CD4-positive, alpha-beta T cell treated with Interleukin-15 for 1 hour (primary cell): ENCODE measurements around the gene POGZ.

Experiments used
- DNase-seq: peaks from one replicate; pipeline ENCODE4 v3.0.0-alpha.2; 2020

Gene POGZ

DNA sequence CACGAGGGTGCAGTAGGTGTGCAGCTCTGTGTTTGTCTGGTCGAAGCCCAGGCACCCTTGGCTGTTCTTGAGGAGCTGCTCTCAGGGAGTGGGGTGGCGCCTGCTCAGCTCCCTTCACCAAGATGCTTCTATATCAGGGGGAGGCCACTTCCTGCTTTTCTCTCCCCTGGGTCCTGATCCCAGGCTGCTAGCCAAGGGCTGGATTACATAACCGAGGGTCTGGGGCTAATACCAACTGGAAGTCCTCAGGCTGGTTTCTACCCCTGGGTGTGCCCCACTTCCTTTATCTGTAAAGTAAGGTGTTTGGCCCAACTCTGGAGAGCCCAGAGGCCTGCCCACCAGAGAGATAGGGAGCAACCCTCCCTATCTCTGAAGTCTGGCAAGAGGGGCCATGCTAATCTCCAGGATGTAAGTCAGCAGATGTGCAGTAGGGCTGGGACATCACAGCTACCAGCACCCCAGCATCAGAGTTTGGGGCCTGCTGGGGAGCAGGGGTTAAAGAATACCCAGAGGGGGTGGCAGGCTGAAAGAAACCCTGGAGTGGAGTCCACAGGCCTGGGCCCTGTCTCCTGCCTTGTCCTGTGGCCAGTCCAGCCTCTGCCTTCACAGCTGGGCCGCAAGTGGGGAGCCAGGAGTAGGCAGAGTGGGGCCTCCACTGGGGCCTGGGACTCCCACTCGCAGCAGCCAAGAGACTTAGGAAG, 88.9 kb downstream of the POGZ start:
- no peak for DNase-seq

DNA sequence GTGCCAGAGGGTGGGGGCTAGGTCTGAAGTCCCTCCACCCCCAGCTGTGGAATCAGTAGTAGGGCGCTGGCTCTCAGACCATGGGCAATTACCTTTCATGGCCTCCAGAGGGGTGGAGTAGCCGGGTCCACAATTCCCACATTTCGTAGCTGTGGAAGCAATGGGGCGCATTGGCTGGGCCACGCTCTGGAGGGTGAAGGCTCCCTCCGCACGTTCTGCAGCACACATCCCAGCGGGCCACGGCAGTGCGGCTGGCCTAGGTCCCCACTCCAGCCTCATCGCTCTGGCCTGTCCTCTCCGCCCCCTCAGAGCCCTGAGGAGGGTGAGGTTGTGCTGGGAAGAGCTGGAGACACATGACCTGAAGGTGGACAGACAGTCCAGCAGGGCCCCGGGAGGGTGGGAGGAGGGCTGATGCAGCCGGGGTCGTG, 89.7 kb downstream of the POGZ start:
- DNase-seq = no peak

DNA sequence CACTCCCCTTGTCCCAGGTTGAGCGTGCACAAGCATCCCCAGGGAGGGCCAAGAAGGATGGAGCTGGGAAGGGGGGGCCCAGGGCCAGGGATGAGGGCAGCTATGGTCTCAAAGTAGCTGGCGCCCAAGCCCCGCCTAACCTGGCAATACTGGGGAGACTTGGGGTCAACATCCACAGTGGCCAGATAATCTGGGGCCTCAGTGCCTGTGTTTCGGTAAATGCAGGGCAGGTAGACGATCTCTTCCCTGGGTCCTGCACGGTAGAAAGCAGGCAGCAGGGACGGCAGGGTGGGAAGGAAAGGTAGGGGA, 90.0 kb downstream of the POGZ start:
- no peak for DNase-seq

DNA sequence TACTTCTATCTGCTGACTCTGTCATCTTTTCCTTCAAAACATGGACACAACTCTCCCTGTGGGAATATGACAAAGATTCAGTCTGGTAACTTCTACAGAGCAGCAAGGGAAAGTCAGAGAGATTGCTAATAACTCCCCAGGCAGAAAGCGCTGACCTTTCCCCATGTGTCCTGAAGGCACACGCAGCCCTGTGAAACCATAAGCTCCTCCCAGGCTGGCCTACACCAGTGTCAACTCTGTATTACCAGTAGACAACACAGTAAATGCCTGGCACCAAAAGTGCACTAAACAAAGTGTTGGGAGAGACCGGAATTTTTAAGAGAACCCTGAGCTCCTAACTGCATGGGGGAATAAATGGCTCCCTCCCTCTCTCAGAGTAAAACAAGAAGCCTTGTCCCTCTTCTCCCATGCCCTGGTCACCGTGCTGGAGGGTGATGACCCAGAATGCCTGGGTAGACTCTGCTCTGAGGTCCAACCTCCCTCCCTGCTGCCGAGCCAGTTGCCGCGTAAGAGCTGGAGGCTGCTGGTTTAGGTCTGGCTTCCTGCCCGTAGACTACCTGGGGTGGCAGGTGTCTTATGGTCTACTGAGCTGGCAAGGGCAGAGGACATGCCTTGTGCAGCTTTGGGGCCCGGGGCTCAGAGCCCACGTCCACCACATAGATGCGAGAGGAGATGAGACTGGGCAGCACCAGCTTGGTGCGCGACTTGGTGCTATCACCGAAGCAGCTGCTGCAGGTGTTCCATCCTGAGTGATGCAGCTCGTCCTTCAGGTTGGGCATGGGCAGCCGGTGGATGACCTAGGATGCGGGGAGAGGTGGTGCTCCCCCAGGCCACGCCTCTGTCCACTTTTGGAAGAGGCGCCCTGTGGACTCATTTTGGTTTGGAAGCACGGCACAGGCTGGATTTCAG, 90.6 kb downstream of the POGZ start:
- no peak for DNase-seq

DNA sequence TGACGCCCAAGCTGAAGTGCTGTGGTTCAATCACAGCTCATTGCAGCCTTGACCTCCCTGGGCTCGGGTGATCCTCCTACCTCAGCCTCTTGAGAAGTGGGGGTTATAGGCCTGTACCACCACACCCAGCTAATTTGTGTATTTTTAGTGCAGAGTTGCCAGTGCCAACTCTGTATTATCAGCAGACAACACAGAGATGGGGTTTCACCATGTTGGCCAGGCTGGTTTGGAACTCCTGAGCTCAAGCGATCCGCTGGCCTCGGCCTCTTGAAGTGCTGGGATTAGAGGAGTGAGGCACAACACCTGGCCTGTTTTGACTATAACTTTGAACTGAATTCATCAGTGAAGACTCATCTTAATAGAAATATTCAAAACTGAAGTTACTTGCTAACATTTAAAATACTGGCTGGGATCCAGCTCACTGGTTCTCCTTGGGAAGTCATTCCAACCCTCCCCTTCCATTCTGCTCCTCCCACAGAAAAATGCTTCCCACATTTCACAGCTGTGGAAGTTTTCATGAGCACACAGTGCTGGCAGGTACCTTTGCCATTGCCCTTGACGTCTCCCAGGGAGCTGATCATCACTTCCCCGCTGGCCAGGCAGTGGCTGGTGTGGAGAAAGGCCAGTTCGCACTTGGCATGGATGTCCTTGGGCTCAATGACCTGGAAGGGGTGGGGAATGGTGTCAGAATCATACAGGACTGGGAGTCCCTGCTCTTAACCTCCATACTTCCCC, 91.5 kb downstream of the POGZ start:
- DNase-seq = no peak

DNA sequence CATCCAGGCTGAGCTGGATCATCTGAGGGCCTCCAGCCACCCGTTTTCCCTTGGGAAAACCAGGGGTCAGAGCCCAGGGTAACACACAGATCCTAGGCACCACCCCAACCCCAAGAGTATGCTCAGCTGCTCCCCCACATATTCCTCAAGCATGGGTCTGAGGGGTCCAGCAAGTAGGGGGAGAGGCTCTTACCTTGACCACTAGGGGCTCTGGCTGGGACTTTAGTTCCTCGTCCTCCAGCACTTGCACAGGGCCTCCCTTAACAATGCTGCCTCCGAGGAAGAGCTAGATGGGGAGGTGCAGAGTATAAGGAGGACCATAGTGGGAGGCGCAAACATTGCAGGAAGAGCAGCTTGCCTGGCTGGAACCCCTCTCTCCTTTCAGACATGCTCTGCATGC, 94.3 kb downstream of the POGZ start:
- DNase-seq = no peak

DNA sequence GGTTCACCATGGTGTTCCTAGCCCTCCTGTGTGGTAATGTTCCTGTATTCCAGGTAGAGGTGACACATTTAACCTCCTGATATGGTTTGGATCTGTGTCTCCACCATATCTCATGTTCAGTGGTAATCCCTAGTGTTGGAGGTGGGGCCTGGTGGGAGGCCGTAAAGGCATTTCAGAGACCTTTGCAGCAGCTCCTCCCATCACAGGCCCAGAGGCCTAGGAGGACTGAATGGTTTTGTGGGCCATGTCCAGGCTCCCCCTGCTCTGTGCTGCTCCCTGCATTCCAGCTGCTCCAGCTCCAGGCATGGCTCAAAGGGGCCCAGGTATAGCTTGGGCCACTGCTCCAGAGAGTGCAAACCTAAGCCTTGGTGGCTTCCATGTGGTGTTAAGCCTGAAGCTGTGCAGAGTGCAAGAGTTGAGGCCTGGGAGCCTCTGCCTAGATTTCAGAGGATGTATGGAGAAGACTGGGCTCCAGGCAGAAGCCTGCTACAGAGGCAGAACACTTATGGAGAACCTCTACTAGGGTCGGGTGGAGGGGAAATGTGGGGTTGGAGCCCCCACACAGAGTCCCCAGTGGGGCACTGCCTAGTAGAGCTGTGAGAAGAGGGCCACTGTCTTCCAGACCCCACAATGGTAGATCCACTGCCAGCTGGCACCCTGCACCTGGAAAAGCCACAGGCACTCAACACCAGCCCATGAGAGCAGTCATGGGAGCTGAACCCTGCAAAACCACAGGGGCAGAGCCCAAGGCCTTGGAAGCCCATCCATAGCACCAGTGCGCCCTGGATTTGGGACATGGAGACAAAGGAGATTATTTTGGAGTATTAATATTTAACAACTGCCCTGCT, 96.8 kb downstream of the POGZ start:
- no peak for DNase-seq

DNA sequence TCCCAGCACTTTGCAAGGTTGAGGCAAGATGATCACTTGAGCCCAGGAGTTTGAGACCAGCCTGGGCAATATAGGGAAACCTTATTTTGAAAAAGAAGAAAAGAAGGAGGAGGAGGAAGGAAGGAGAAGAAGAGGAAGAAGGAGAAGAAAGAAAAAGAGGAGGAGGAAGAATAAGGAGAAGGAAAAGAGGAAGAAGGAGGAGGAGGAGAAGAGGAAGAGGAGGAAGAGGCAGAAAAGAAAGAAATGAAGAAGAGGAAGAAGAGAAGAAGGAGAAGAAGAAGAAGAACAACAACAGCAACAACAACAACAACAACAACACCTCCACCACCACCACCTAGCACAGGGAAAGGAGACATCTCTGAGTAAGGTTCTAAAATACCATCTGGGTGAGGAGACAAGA, 97.4 kb downstream of the POGZ start:
- DNase-seq = no peak

DNA sequence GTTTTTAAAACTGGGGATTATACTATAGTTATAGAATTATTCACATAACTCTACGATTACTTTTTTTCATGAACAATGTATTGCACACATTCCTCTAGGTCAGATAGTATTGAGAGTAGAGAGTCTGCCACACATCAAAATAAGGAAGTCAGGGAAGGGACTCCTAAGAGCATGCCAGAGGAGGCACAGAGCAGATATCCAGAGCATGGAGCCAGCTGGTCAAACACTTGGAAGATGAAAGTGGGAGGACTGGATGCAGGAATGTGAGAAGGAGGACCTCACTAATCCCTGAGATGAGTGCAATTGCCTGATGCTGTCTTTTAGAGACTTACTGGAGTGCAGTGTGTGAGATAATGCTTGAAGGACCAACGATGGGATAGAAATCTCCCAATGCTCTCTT, 102.6 kb downstream of the POGZ start:
- DNase-seq = no peak
